ENCODE data around the gene CA12.

The CA12 gene

GRCh38 chr15:63387748-63388493, 6.3 kb upstream of the CA12 start:
- H3K4me3 ChIP-seq (ENCODE audit: low read length): no peak overlapping the region
- no peaks in the 10 kb centered on the region for H3K4me1 ChIP-seq (ENCODE audit: insufficient read depth, low read length)
- no peaks in the 10 kb centered on the region for H3K36me3 ChIP-seq (ENCODE audit: insufficient read depth, low read length)
- no peaks in the 10 kb centered on the region for H3K9me3 ChIP-seq (ENCODE audit: insufficient read depth, low read depth, low read length)
- no peak overlapping the region for H3K9ac ChIP-seq (ENCODE audit: low read depth, low read length)
- WGBS: 82% methylated on average over 11 of the region's 11 CpGs
- no peak overlapping the region for H3K27ac ChIP-seq (ENCODE audit: low read depth, low read length)
- peaks cover 11% of the 10 kb centered on the region for H3K27me3 ChIP-seq (ENCODE audit: insufficient read depth, low read length)

GRCh38 chr15:63385911-63386531, 4.4 kb upstream of the CA12 start:
- no peak overlapping the region for H3K27ac ChIP-seq (ENCODE audit: low read depth, low read length)
- no CpG with 5 or more reads among the region's 1 CpG for WGBS
- no peaks in the 10 kb centered on the region for H3K36me3 ChIP-seq (ENCODE audit: insufficient read depth, low read length)
- H3K9me3 ChIP-seq (ENCODE audit: insufficient read depth, low read depth, low read length): no peaks in the 10 kb centered on the region
- peaks cover 29% of the 10 kb centered on the region for H3K27me3 ChIP-seq (ENCODE audit: insufficient read depth, low read length)
- H3K9ac ChIP-seq (ENCODE audit: low read depth, low read length): no peak overlapping the region
- no peak overlapping the region for H3K4me3 ChIP-seq (ENCODE audit: low read length)
- no peaks in the 10 kb centered on the region for H3K4me1 ChIP-seq (ENCODE audit: insufficient read depth, low read length)

- H3K27me3 ChIP-seq (ENCODE audit: insufficient read depth, low read length): peaks cover 40% of the 10 kb centered on the region
Observed at GRCh38 chr15:63384906-63385305, 3.3 kb upstream of the CA12 start.

GRCh38 chr15:63382966-63383710, 1.5 kb upstream of the CA12 start:
- Histone ChIP-seq H3K36me3 (ENCODE audit: insufficient read depth, low read length) (no peaks in the 10 kb centered on the region), H3K27me3 (ENCODE audit: insufficient read depth, low read length) (peaks cover 40% of the 10 kb centered on the region), H3K27ac (ENCODE audit: low read depth, low read length) (no peak overlapping the region), H3K4me1 (ENCODE audit: insufficient read depth, low read length) (peaks cover 15% of the 10 kb centered on the region), H3K9me3 (ENCODE audit: insufficient read depth, low read depth, low read length) (no peaks in the 10 kb centered on the region), H3K4me3 (ENCODE audit: low read length) (no peak overlapping the region), H3K9ac (ENCODE audit: low read depth, low read length) (no peak overlapping the region)
- WGBS: 88% methylated on average over 10 of the region's 10 CpGs

More at GRCh38 chr15:63384906-63385305, 3.3 kb upstream of the CA12 start:
- H3K4me1 ChIP-seq (ENCODE audit: insufficient read depth, low read length): peaks cover 8% of the 10 kb centered on the region
- WGBS: 86% methylated on average over 2 of the region's 2 CpGs
- no peaks in the 10 kb centered on the region for H3K36me3 ChIP-seq (ENCODE audit: insufficient read depth, low read length)
- H3K9me3 ChIP-seq (ENCODE audit: insufficient read depth, low read depth, low read length): no peaks in the 10 kb centered on the region
- H3K9ac ChIP-seq (ENCODE audit: low read depth, low read length): no peak overlapping the region
- no peak overlapping the region for H3K4me3 ChIP-seq (ENCODE audit: low read length)
- H3K27ac ChIP-seq (ENCODE audit: low read depth, low read length): no peak overlapping the region

GRCh38 chr15:63380808-63381282, 801 bp downstream of the CA12 start:
- Histone ChIP-seq H3K27ac (ENCODE audit: low read depth, low read length) (no peak overlapping the region), H3K9me3 (ENCODE audit: insufficient read depth, low read depth, low read length) (no peaks in the 10 kb centered on the region), H3K4me3 (ENCODE audit: low read length) (peak overlapping the region; percentile 56), H3K27me3 (ENCODE audit: insufficient read depth, low read length) (peaks cover 40% of the 10 kb centered on the region), H3K36me3 (ENCODE audit: insufficient read depth, low read length) (no peaks in the 10 kb centered on the region), H3K9ac (ENCODE audit: low read depth, low read length) (no peak overlapping the region), H3K4me1 (ENCODE audit: insufficient read depth, low read length) (peaks cover 15% of the 10 kb centered on the region)
- 82% methylated on average over 13 of the region's 14 CpGs for WGBS

GRCh38 chr15:63380151-63380807, 1.4 kb downstream of the CA12 start:
- peaks cover 40% of the 10 kb centered on the region for H3K27me3 ChIP-seq (ENCODE audit: insufficient read depth, low read length)

GRCh38 chr15:63379492-63380150, 2.0 kb downstream of the CA12 start:
- Histone ChIP-seq H3K36me3 (ENCODE audit: insufficient read depth, low read length) (no peaks in the 10 kb centered on the region), H3K27ac (ENCODE audit: low read depth, low read length) (no peak overlapping the region), H3K27me3 (ENCODE audit: insufficient read depth, low read length) (peaks cover 40% of the 10 kb centered on the region), H3K4me3 (ENCODE audit: low read length) (no peak overlapping the region), H3K9ac (ENCODE audit: low read depth, low read length) (no peak overlapping the region), H3K4me1 (ENCODE audit: insufficient read depth, low read length) (peaks cover 15% of the 10 kb centered on the region), H3K9me3 (ENCODE audit: insufficient read depth, low read depth, low read length) (no peaks in the 10 kb centered on the region)
- 77% methylated on average over 2 of the region's 2 CpGs for WGBS

More at GRCh38 chr15:63380151-63380807, 1.4 kb downstream of the CA12 start:
- Histone ChIP-seq H3K36me3 (ENCODE audit: insufficient read depth, low read length) (no peaks in the 10 kb centered on the region), H3K4me1 (ENCODE audit: insufficient read depth, low read length) (peaks cover 15% of the 10 kb centered on the region), H3K27ac (ENCODE audit: low read depth, low read length) (no peak overlapping the region), H3K4me3 (ENCODE audit: low read length) (no peak overlapping the region), H3K9me3 (ENCODE audit: insufficient read depth, low read depth, low read length) (no peaks in the 10 kb centered on the region), H3K9ac (ENCODE audit: low read depth, low read length) (no peak overlapping the region)
- WGBS: 83% methylated on average over 5 of the region's 5 CpGs

- peaks cover 38% of the 10 kb centered on the region for H3K27me3 ChIP-seq (ENCODE audit: insufficient read depth, low read length)
- peaks cover 15% of the 10 kb centered on the region for H3K4me1 ChIP-seq (ENCODE audit: insufficient read depth, low read length)
- H3K27ac ChIP-seq (ENCODE audit: low read depth, low read length): no peak overlapping the region
- no peak overlapping the region for H3K4me3 ChIP-seq (ENCODE audit: low read length)
- no peaks in the 10 kb centered on the region for H3K9me3 ChIP-seq (ENCODE audit: insufficient read depth, low read depth, low read length)
- WGBS: 94% methylated on average over 7 of the region's 7 CpGs
- no peaks in the 10 kb centered on the region for H3K36me3 ChIP-seq (ENCODE audit: insufficient read depth, low read length)
- H3K9ac ChIP-seq (ENCODE audit: low read depth, low read length): no peak overlapping the region
Observed at GRCh38 chr15:63378946-63379345, 2.7 kb downstream of the CA12 start.

GRCh38 chr15:63374686-63375520, 6.7 kb downstream of the CA12 start:
- H3K36me3 ChIP-seq (ENCODE audit: insufficient read depth, low read length): no peaks in the 10 kb centered on the region
- no peaks in the 10 kb centered on the region for H3K9me3 ChIP-seq (ENCODE audit: insufficient read depth, low read depth, low read length)
- no peak overlapping the region for H3K4me3 ChIP-seq (ENCODE audit: low read length)
- H3K4me1 ChIP-seq (ENCODE audit: insufficient read depth, low read length): peaks cover 11% of the 10 kb centered on the region
- H3K9ac ChIP-seq (ENCODE audit: low read depth, low read length): no peak overlapping the region
- peaks cover under 1% of the 10 kb centered on the region for H3K27me3 ChIP-seq (ENCODE audit: insufficient read depth, low read length)
- no peak overlapping the region for H3K27ac ChIP-seq (ENCODE audit: low read depth, low read length)
- 86% methylated on average over 11 of the region's 11 CpGs for WGBS
